Osteocyte (in vitro differentiated cells): ENCODE data around the gene FAM53B. TPM values are rescaled to one million over a fixed set of nuclear protein-coding genes. Genes with fewer than 3 reads are reported as not detected.
"Not testable (repeated sequence)": the region's sequence is repeated elsewhere in the genome, so short reads cannot be mapped to it uniquely, and the experiment has no call there.

Experiments used
- DNase-seq: peaks from one replicate; pipeline ENCODE4 v3.0.0; 2021; ENCODE audit warnings: mixed read lengths; ENCODE audit not compliant: unreplicated experiment; ENCODE audit errors: extremely low spot score
- H3K27ac Mint-ChIP-seq: one replicate; pipeline ENCODE4 v1.8.0; 2021; ENCODE audit warnings: mild to moderate bottlenecking, mixed read lengths; ENCODE audit not compliant: unreplicated experiment
- H3K27me3 Mint-ChIP-seq: one replicate; pipeline ENCODE4 v1.8.0; 2021; ENCODE audit warnings: mixed read lengths; ENCODE audit not compliant: unreplicated experiment
- H3K36me3 Mint-ChIP-seq: one replicate; pipeline ENCODE4 v1.8.0; 2021; ENCODE audit warnings: mixed read lengths; ENCODE audit not compliant: unreplicated experiment
- H3K4me1 Mint-ChIP-seq: one replicate; pipeline ENCODE4 v1.8.0; 2021; ENCODE audit warnings: mixed read lengths; ENCODE audit not compliant: unreplicated experiment
- H3K4me3 Mint-ChIP-seq: one replicate; pipeline ENCODE4 v1.8.0; 2021; ENCODE audit warnings: mild to moderate bottlenecking, moderate library complexity, mixed read lengths; ENCODE audit not compliant: unreplicated experiment
- H3K9me3 Mint-ChIP-seq: one replicate; pipeline ENCODE4 v1.8.0; 2021; ENCODE audit warnings: mixed read lengths; ENCODE audit not compliant: unreplicated experiment
- CTCF ChIP-seq: fragments of 200-600 bp; sonication (generic); IDR thresholded peaks from 2 replicates; pipeline ENCODE4 v1.5.0; 2021; ENCODE audit warnings: antibody characterized with exemption, mild to moderate bottlenecking, moderate library complexity
- total RNA-seq: library from RNA; stranded (reverse); gene quantifications from 2 replicates; pipeline ENCODE4 v1.2.1, GENCODE V29; 2021

FAM53B gene
- total RNA-seq, 1 donor from 2014 or later = 14.7 TPM

GRCh38 chr10:124612611-124613498, 131.3 kb downstream of the FAM53B start:
- TF ChIP-seq CTCF = no peak
- H3K4me1 Mint-ChIP-seq = peaks cover 3% of the 10 kb centered on the region
- no peak overlapping the region for H3K4me3 Mint-ChIP-seq
- no peak overlapping the region for H3K27ac Mint-ChIP-seq
- no peaks in the 10 kb centered on the region for H3K27me3 Mint-ChIP-seq
- no peaks in the 10 kb centered on the region for H3K9me3 Mint-ChIP-seq
- peaks cover 2% of the 10 kb centered on the region for H3K36me3 Mint-ChIP-seq
- no peak for DNase-seq

GRCh38 chr10:124611738-124612137, 132.4 kb downstream of the FAM53B start:
- H3K36me3 Mint-ChIP-seq = no peaks in the 10 kb centered on the region
- DNase-seq = no peak

GRCh38 chr10:124610851-124611250, 133.3 kb downstream of the FAM53B start:
- H3K9me3 Mint-ChIP-seq, H3K27me3 Mint-ChIP-seq, H3K4me3 Mint-ChIP-seq, DNase-seq, H3K27ac Mint-ChIP-seq, H3K4me1 Mint-ChIP-seq, H3K36me3 Mint-ChIP-seq: not testable (repeated sequence)

More at GRCh38 chr10:124611738-124612137, 132.4 kb downstream of the FAM53B start:
- TF ChIP-seq CTCF = no peak
- H3K9me3 Mint-ChIP-seq = no peaks in the 10 kb centered on the region
- no peak overlapping the region for H3K4me3 Mint-ChIP-seq
- H3K4me1 Mint-ChIP-seq = peaks cover 3% of the 10 kb centered on the region
- H3K27ac Mint-ChIP-seq = no peak overlapping the region
- no peaks in the 10 kb centered on the region for H3K27me3 Mint-ChIP-seq

GRCh38 chr10:124610186-124610585, 134.0 kb downstream of the FAM53B start:
- H3K4me1 Mint-ChIP-seq, H3K4me3 Mint-ChIP-seq, DNase-seq, H3K9me3 Mint-ChIP-seq, H3K36me3 Mint-ChIP-seq, H3K27me3 Mint-ChIP-seq, H3K27ac Mint-ChIP-seq: not testable (repeated sequence)

- no peak for DNase-seq
- Mint-ChIP-seq H3K9me3 (no peaks in the 10 kb centered on the region), H3K27me3 (no peaks in the 10 kb centered on the region), H3K4me3 (no peak overlapping the region), H3K27ac (no peak overlapping the region), H3K4me1 (no peaks in the 10 kb centered on the region), H3K36me3 (no peaks in the 10 kb centered on the region)
- no peak for TF ChIP-seq CTCF
These were observed 134.5 kb downstream of the FAM53B start for GRCh38 chr10:124609698-124610097.

- TF ChIP-seq CTCF = no peak
- H3K9me3 Mint-ChIP-seq = no peaks in the 10 kb centered on the region
- H3K4me3 Mint-ChIP-seq = no peak overlapping the region
- H3K4me1 Mint-ChIP-seq = no peaks in the 10 kb centered on the region
- no peak overlapping the region for H3K27ac Mint-ChIP-seq
- no peaks in the 10 kb centered on the region for H3K27me3 Mint-ChIP-seq
- no peak for DNase-seq
- no peaks in the 10 kb centered on the region for H3K36me3 Mint-ChIP-seq
These were observed 136.0 kb downstream of the FAM53B start for GRCh38 chr10:124608093-124608721.
